ENCODE measurements around the gene FAM83E.

Gene FAM83E

GRCh38 chr19:48635966-48636858 lies 21.3 kb upstream of the FAM83E start:
- TF ChIP-seq GATA2 (IDR thresholded peaks at IDR 0.05; ENCODE audit: low read depth, low read length) (no peak), GATA3 (IDR thresholded peaks at IDR 0.05; ENCODE audit: low read depth, low read length) (no peak)

- TF ChIP-seq GATA2 (IDR thresholded peaks at IDR 0.05; ENCODE audit: low read depth, low read length), result no peak
- TF ChIP-seq GATA3 (IDR thresholded peaks at IDR 0.05; ENCODE audit: low read depth, low read length), result no peak
Observed at GRCh38 chr19:48635263-48635965, 20.5 kb upstream of the FAM83E start.

DNA sequence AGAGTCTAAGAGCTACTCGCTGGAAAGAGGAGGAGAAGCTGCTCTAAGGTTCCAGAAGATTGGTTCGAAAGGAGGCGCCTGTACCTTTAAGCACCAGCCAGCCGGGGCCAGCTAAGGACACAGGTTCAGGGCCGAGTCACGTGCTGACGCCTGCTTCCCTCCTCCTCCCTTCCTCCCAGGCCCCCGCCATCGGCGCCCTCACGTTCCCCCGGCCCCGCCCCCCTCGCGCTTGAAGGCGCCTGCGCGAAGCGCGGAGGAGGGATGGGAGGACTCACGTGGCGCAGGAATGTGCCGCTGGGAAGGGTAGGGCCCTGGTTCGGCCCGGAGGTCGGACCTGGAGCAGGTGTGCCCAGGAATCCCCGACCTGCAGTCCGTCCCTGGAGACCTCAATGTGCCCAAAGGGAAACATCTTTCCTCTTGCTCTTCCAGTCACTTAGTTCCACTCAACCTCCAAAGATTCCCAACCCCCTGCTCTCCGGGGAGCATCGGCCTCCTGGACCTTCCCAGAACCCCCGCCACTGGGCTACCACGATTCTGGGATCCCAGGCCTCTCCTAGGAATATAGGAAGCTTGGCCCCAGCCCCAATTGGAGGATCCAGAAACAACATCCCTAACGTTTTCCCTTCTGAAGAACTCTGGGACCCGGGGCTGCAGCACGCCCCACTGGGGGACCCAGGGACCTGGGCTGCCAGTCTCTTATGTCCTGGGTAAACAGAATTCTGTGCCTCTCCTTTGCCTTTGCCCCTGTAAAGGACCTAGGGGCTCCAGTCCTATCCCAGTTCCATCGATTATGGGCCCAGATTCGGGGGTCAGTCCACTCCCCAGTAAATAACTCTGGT lies 19.8 kb upstream of the FAM83E start:
- no peak for TF ChIP-seq GATA2 (IDR thresholded peaks at IDR 0.05; ENCODE audit: low read depth, low read length)
- TF ChIP-seq GATA3 (IDR thresholded peaks at IDR 0.05; ENCODE audit: low read depth, low read length), result no peak

DNA sequence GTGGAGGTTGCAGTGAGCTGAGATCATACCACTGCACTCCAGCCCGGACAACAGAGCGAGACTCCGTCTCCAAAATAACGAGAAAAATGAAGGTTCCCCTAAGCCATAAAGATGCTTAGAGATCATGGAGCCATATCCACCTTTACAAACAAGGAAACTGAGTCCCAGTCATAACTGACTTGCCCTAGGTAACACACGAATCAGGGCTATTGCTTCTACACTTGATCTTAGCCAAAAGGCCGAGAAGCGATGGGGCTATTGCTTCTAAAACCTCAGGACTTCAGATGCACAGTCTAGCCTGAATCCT lies 19.1 kb upstream of the FAM83E start:
- TF ChIP-seq GATA3 (IDR thresholded peaks at IDR 0.05; ENCODE audit: low read depth, low read length), result no peak
- TF ChIP-seq GATA2 (IDR thresholded peaks at IDR 0.05; ENCODE audit: low read depth, low read length), result no peak

DNA sequence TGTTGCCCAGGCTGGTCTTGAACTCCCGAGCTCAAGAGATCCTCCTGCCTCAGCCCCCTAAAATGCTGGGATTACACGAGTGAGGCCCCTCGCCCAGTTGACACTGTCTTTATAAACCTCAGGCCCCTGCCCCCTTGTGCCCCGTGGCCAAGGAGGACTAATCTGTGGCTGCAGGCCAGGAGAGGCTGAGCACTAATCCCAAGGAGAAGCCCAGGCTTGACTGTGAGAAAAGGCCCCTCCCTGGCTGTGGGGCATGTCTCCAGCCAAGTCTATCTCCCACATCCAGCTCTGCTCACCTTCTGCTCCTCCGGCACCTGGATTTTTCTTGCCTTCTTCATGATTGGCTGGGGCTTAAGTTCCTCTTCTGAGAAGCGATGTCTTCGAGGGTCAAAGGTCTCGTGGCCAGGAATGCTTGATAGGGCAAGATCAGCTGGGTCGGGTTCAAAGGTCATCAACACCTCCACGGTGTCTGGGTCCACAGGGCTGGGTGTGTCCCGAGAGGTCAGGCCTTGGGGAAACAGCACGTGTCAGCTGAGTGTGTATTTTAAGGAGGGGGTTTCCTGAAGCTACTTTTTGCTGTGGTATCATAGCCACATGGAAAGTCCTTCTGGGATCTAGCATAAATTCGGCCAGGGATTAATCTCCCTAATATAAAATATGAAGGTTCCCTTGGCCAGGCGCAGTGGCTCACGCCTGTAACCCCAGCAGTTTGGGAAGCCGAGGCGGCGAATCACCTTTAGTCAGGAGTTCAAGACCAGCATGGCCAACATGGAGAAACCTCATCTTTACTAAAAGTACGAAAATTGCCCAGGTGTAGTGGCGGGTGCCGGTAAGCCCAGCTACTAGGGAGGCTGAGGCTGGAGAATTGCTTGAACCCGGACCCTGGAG lies 18.5 kb upstream of the FAM83E start:
- no peak for TF ChIP-seq GATA3 (IDR thresholded peaks at IDR 0.05; ENCODE audit: low read depth, low read length)
- no peak for TF ChIP-seq GATA2 (IDR thresholded peaks at IDR 0.05; ENCODE audit: low read depth, low read length)

DNA sequence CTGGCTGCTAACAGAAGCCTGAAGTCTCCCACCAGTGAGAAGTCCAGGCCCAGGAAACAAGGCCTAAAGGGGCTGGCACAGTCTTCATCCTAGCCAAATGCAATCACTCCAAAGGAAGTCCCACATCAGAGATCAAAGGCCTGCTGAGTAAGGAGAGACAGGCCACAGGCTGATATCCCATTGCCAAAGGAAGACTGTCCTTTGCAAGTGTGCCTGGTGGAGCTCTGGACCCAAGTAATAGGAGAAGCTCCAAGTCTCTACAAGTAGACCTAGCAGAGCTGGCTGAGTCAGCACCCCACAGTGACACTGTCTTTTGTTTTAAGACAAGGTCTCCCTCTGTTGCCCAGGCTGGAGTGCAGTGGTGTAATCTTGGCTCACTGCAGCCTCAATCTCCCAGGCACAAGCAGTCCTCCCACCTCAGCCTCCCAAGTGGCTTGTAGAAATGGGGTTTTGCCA lies 17.8 kb upstream of the FAM83E start:
- TF ChIP-seq GATA3 (IDR thresholded peaks at IDR 0.05; ENCODE audit: low read depth, low read length) (no peak), GATA2 (IDR thresholded peaks at IDR 0.05; ENCODE audit: low read depth, low read length) (no peak)

- no peak for TF ChIP-seq GATA2 (IDR thresholded peaks at IDR 0.05; ENCODE audit: low read depth, low read length)
- TF ChIP-seq GATA3 (IDR thresholded peaks at IDR 0.05; ENCODE audit: low read depth, low read length), result no peak
Observed at GRCh38 chr19:48631225-48631624, 16.3 kb upstream of the FAM83E start.

- no peak for TF ChIP-seq GATA2 (IDR thresholded peaks at IDR 0.05; ENCODE audit: low read depth, low read length)
- no peak for TF ChIP-seq GATA3 (IDR thresholded peaks at IDR 0.05; ENCODE audit: low read depth, low read length)
Observed at GRCh38 chr19:48630296-48631063, 15.6 kb upstream of the FAM83E start.

- TF ChIP-seq GATA2 (IDR thresholded peaks at IDR 0.05; ENCODE audit: low read depth, low read length) (no peak), GATA3 (IDR thresholded peaks at IDR 0.05; ENCODE audit: low read depth, low read length) (no peak)
Observed at GRCh38 chr19:48629599-48630295, 14.9 kb upstream of the FAM83E start.

GRCh38 chr19:48629297-48629598 lies 14.4 kb upstream of the FAM83E start:
- TF ChIP-seq GATA3 (IDR thresholded peaks at IDR 0.05; ENCODE audit: low read depth, low read length) (no peak), GATA2 (IDR thresholded peaks at IDR 0.05; ENCODE audit: low read depth, low read length) (no peak)

DNA sequence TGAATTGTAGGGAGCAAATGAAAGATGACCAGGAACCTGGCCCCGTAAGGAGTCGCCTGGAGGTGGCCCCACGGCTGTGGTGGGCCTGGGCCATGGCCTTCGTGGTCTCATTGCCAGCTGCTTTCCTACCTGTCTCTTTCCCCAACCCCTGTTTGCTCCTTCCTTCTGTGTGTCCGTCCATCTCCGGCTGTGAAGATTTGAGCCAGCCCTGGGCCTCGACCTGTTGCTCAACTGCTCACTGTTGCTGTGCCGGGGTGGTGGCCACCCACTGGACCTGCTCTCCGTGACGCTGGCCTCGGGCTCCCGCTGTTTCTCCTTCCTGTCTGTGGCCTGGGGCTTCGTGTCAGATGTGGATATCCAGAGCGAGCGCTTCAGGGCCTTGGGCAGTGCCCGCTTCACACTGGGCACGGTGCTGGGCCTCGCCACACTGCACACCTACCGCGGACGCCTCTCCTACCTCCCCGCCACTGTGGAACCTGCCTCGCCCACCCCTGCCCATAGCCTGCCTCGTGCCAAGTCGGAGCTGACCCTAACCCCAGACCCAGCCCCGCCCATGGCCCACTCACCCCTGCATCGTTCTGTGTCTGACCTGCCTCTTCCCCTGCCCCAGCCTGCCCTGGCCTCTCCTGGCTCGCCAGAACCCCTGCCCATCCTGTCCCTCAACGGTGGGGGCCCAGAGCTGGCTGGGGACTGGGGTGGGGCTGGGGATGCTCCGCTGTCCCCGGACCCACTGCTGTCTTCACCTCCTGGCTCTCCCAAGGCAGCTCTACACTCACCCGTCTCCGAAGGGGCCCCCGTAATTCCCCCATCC lies 13.8 kb upstream of the FAM83E start:
- no peak for TF ChIP-seq GATA3 (IDR thresholded peaks at IDR 0.05; ENCODE audit: low read depth, low read length)
